IPS-18c (cell line): Measurements from ENCODE around the gene PKNOX2.

ENCODE experiments used
- H3K4me3 ChIP-seq: 2 replicates; pipeline ENCODE4 v1.7.0; 2013; ENCODE audit warnings: low read depth, mild to moderate bottlenecking, low read length, moderate library complexity; ENCODE audit not compliant: insufficient read depth
- H3K9me3 ChIP-seq: one replicate; pipeline ENCODE4 v1.6.1; 2013; ENCODE audit warnings: mild to moderate bottlenecking, low read length, moderate library complexity; ENCODE audit not compliant: control insufficient read depth, insufficient read depth

Gene PKNOX2

DNA sequence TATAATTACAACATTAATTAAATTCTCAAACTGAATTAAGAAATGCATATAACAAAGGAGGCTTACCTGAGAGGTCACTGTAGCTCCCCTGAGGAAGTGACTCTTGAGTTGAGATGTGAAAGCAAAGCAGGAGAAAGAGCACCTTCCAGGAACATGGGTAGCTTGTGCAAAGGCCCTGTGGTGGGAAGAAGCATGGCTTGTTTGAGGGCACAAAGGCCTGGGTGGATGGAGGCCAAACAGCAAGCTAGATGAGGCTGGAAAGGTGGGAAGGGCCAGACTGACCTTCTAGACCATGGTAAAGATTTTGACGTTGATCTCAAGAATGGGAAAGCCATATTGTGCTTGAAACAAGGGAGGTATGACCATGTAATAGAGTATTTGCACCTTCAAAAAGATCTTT is 155.1 kb downstream of the PKNOX2 start:
- no peaks in the 10 kb centered on the region for H3K9me3 ChIP-seq
- no peak overlapping the region for H3K4me3 ChIP-seq

DNA sequence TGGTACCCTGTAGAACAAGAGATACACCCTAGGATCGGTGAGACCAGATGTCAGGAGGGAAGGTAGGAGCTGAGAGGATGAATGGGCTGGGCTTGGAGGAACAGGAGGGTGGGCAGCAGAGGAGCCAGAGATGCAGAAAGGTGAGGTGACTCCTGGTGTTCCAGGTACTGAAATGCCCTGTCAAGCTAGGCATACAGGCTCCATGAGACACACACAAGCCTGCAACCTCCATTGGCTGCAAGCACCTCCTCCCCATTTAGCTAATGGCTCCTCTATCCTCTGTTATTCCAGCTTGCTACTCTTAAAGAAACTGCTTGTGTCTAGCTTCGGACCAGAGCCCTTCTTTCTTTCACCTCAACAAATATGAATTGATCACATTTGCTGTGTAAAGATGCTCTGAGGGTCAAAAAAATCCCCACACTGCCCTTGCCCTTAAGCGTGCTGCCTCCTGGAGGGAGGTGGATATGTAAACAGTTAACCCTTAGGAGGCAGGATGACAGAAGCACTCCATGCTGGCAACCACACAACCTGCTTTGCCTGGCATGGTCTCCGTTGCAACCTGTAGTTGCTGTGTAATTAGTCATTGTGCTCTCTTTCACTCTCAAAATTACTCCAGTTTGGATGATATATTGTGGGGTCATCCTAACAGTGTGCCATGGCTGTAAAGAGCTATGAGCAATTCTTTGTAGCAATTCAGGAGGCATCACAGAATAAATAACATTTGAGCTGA is 156.0 kb downstream of the PKNOX2 start:
- H3K9me3 ChIP-seq: no peaks in the 10 kb centered on the region
- H3K4me3 ChIP-seq: no peak overlapping the region

DNA sequence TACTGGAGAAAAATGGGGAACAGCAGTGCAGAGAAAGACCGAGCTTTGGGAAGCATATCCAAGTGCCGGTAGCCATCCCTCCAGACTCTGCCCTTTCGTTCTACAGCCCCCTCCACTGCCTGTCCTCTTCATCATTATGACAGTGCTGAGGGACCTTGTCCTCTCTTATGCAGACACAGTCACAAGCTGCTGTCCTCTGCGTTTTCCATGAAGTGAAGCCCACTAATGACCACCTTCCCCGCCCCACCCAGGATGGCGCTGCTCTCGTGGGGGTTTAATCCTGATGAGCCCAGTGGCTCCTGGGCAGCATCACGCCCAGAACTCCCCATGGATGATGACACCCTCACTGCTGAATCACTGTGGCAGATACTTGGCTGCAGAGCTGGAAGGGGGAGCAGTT is 157.7 kb downstream of the PKNOX2 start:
- H3K4me3 ChIP-seq: no peak overlapping the region

DNA sequence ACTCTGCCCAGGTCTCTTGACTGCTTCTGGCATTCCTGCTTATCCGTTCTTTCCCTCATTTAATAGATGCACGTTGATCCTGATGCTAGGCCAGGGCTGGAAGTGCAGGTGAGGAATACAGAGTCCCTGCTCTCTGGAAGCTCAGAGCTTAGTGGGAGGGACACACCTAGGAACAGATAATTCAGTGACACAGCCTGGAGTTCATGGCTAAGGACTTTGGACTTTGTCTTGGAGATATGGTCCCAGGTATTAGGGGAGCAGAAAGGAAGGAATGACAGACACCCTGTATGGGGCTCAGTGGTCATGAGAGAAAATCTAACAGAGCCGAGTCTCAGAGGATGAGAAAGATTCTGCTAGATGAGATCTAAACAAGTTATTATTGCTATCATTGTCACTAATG is 160.6 kb downstream of the PKNOX2 start:
- Histone ChIP-seq H3K4me3 (no peak overlapping the region), H3K9me3 (no peaks in the 10 kb centered on the region)

More for the DNA sequence above, 157.7 kb downstream of the PKNOX2 start:
- H3K9me3 ChIP-seq: no peaks in the 10 kb centered on the region

DNA sequence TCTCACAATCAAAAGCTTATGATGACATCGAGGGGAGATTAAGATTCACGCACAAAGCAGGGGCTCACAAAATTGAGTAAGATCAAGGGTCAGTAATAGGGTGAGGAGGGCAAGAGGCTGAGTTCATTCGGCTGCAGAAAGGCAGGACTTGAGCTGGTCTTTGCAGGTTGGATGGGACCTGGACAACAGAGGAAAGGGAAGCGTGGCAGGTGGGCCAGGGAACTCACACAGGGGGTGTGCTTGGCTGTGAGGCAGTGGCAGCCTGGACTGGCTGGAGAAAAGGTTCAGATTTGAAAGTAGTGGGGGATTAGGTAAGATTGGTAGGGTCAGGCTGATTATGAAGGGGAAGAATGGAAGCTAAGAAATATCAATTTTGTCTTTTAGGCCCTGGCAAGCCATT is 161.6 kb downstream of the PKNOX2 start:
- H3K9me3 ChIP-seq: no peaks in the 10 kb centered on the region

DNA sequence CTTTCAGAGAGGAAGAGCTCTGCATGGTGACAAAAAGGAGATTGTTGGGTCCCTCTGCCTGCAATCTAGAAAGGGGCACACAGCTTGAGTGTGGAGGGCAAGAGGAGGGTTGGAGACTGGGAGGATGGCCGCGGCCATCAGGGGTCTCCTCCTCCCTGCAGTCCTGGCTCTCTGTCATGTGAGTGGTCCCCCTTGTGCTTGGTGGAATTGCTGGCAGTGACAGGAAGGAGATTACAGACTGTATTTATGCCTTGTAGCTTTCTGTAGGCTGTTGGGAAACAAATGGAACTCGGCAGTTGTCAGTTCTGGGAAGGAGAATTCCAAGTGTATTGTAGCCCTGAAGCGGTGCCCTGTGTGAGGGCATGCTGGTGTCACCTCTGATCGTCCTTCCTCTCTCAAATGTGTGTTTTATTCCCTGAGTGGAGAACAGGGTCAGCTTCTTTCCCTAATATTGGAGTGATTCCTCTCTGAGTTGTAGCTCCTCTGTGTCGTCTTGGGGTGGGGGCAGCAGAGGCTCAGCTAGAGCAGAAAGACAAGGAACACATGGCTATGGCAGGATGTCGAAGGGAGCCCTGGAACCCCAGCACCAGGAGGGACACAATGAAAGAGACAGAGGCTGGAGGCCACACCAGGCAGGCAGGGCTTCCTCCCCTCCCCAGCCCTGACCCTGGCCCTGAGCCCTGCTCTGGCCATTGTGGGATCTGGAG is 163.1 kb downstream of the PKNOX2 start:
- Histone ChIP-seq H3K4me3 (no peak overlapping the region), H3K9me3 (no peaks in the 10 kb centered on the region)

More for the DNA sequence above, 161.6 kb downstream of the PKNOX2 start:
- H3K4me3 ChIP-seq: no peak overlapping the region

DNA sequence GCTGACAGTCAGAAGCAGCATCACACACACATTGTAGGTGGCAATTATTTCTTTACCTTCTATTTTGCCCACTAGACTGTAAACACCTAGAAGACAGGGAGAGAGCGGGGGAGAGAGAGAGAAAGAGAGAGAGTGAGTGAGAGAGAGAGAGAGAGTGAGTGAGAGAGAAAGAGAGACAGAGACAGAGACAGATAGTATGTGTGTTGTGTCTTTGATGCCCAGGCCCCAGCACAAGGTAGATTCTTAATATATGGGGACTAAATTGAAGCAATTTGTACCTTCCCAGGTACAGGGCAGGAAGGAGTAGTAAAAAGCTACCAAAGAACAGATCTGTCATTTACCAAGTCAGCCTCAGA is 163.7 kb downstream of the PKNOX2 start:
- H3K4me3 ChIP-seq: no peak overlapping the region
- H3K9me3 ChIP-seq: no peaks in the 10 kb centered on the region

DNA sequence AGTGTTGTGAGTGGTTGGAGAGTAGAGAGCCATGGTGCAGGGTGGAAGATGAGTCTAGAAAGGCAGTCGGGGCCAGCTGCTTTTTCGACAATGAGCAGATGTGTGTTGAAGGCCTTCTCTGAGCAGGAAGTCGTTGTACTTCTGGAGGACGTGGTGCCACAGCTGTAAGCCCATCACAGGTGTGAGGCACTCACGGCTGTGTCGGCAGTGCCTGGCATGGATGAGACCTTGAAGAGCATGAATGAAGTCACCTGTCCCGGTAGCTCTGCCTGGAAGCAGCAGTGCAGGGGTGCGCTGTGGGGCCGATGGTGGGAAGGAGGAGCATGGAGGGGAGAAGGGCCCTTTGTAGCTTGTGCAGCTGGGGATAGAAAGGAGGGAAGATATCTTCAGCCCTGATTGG is 165.2 kb downstream of the PKNOX2 start:
- Histone ChIP-seq H3K4me3 (no peak overlapping the region), H3K9me3 (no peaks in the 10 kb centered on the region)

DNA sequence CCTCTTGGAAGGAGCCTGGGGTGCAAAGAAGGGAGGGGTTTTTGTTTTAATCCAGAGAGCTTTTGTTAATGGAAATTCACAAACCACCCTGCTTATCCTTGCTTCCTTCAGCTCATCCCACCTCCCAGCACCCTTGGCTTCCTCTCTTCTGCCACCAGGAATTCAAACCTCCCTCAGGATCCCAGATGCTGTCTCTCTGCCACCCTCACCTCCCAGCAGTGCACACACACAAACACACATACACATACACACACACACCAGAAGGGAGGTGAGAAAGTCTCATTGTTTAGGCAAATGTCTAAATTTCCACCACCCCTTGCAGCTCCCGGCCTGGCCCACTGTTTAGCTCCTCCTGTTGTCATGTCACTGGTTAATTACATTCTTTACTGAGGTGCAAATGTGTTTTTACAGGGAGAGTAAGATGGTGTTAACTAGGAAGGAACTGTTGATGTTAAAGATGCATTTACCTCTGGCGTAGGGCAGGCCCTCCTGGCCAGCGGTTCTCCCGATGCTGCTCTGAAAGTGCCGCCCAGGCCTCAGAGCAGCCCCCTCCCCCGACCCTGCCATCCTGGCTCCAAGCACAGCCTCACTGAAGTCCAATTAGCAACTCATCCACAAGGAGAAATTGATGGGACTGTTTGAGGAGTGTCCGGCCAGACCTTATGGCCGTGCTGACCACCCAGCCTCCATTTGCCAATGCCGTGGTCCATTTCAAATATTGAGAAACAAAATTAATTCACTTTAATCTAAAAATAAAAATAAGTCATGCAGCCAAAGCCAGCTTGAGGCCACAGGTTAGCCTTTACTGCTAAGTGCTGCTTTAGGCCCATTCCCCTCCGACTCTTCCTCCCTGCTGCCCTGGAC is 166.1 kb downstream of the PKNOX2 start:
- Histone ChIP-seq H3K9me3 (no peaks in the 10 kb centered on the region), H3K4me3 (no peak overlapping the region)

DNA sequence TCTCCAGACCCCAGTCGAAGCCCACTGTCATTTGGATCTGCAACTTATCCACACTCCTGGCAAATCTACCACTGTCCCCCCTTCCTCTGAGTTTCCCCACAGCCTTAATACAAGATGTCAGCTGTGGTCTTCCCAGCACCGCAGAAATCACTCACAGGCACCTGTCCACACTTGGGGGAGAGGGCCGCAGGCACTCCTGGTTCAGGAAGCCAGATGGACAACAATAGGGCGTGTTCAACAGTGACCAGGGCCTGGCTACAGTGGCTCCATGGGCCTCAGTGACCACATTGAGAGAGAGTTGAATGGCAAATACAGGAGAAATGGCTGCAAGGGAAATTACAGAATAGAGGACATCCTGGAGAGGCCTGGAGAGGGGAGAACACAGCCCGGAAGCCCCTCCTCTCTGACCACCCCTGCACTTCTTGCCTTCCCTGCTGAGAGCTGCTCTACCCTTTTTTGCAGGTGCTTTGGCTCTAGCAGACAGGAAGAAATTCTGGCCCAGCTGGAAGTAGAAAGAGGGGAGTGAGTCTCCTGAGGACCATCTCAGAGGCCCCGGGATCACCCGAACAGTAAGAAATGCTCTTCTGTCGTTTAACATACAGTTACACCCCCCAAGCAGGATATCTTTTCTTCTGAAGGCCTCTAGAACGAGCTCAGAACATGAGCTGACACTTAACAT is 166.9 kb downstream of the PKNOX2 start:
- no peak overlapping the region for H3K4me3 ChIP-seq

DNA sequence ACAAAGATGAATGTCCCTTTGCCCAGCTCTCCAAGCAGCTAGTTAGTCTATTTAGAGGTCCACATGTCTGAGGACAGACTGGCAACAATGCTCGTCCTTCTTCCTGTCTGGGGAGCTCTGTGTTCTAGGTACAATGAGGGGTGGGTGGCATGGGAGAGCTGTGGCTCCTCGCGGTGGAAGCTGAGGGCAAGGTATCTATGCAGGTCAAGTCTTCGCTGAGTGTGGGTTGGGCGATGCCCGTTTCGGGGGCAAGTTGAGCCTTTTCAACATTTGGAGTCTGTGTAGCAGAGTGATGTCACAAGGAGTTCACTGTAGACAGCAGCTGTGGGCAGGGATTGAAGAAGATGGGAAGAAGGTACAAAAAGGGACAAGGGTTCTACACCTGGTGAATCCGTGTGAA is 168.3 kb downstream of the PKNOX2 start:
- no peaks in the 10 kb centered on the region for H3K9me3 ChIP-seq

More for the DNA sequence above, 166.9 kb downstream of the PKNOX2 start:
- no peaks in the 10 kb centered on the region for H3K9me3 ChIP-seq

DNA sequence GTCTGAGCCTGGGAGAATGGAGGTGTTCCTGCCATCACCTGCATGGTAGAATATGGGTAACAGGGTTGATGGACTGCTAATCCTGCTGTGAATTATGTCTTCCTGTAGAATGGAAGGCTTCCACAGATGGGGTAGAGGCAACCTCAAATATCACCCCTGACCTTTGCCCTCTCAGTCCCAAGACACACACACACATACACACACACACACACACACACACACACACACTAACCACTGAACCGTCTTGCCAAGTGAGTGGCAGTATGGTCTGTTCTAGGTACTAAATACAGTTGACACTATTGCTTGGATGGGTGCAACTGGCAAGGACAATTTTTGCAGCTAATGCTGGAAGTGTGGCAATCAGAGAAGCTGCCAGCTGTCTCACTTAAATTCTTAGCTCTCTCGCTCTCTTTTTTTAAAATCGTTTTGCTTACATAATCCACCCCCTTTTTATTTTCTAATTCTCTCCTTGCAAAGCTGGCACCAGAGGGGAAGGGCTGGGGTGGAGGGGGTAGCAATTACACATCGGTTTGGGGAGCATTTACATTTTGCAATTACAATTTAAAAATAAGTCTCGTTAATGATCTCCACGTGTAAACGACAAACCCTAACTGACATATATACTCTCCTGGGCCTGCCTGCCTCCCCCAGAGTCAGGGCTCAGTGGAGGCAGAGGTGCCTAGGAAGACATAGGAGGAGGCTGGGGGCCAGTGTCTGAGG is 169.0 kb downstream of the PKNOX2 start:
- Histone ChIP-seq H3K9me3 (no peaks in the 10 kb centered on the region), H3K4me3 (no peak overlapping the region)

More for the DNA sequence above, 168.3 kb downstream of the PKNOX2 start:
- H3K4me3 ChIP-seq: no peak overlapping the region

DNA sequence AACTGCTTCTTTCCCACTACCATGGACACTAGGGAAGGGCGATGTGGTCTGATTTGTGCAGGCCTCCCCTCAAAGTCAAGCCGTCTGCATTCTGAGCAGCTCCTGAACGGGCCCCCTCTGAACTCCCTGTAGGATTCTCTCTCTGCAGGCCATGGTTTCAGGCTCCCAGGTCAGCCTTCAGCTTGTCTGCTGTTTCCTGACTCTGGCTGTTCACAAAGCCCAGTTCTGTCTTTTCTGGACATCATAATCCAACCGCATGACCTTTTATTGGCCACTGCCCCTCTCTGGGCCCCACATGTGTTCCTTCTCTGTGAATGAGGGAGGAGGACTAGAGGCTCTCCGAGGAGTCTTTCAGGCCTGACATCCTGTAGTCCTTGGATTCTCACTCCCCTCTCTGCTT is 170.6 kb downstream of the PKNOX2 start:
- H3K9me3 ChIP-seq: no peaks in the 10 kb centered on the region
- H3K4me3 ChIP-seq: no peak overlapping the region

DNA sequence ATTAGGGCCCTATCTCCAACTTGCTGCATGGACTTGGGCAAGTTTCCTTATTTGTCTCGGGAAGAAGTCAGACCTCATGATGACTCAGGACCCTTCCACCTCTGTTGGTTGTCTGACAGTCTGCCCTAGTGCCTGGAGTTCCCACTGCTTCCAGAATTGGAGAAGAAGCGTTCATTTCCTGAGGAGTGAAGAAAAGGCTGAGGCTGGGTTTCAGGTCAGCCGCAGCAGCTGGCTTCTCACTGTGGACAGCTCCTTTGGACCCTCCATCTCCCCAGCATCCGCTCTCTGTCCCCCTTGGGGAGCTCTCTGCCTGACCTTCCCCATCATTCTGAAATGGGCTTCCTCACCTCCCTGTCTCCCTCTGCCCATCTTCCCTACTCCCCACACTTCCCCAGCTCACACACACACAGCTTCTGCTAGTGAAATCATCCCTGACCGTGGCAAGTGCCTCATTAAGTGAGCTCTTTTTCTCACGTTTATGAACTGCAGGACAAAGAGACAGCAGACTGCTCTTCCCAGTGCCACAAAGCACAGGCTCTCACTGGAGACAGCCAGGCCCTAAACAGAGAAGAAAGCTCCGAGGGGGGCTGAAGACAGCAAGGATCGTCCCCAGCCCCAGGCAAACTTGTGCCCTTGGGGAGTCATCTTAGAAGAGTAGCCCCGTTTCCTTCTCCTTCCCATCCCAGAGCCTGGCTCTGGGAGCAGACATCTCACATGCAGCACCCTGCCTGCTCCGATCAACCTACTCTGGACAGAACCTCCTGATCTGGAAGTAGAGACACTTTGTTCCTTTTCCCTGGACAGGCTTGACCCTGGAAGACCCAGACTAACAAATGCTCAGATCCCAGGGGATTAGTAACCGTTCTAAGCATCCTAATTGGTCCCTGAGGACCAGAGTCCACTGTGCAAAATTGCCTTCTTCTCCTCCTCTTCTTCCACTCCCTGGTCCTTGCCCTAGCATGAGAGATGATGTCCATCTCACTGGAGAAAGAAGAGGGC is 173.6 kb downstream of the PKNOX2 start:
- H3K4me3 ChIP-seq: no peak overlapping the region

DNA sequence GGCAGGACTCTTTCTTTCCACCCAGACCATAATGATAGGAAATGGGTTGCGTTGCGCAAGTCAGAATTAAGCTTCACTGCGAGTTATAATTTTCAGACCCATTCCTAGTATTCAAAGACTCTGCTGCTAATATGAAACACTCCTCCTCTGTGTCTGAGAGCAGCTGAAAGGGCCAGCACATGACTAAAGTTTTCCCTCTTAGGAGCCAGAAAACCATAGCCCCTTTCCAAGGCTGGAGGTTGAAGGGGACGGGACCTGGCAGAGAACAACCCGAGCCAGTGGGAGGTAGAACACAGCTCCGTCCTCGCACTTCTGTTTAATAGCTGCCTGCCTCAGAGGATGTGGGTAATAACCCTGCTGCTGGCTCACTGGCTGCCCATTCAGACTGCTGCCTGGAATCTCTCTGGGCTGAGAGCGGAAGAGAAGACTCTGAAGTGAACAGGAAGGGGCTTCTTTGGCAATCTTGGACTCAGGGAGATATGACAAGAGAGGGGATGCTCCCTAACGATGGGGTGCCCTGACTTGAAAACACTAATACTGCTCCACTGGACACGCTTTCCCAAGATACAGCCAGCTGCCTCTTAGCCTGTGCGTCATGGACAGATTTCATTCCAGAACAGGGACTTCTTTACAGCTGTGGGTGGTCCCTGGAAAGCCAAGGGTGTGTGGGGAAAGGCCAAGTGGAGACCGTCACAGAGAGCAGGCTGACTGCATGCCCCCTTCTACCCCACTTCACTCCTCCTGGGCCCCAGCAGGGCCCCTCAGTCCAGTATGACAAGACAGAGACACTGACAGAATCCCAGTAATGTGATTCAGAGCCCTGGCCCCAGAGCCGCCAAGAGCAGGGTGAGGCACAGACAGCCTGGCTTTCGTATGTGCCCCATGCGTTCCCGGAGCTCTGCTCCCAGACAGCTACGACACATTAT is 174.6 kb downstream of the PKNOX2 start:
- Histone ChIP-seq H3K4me3 (no peak overlapping the region), H3K9me3 (no peaks in the 10 kb centered on the region)

More for the DNA sequence above, 173.6 kb downstream of the PKNOX2 start:
- H3K9me3 ChIP-seq: no peaks in the 10 kb centered on the region
